ENCODE results near the gene SLC29A3. TPM values are rescaled to one million over a fixed set of nuclear protein-coding genes. Genes with fewer than 3 reads are reported as not detected.

SLC29A3 gene
- total RNA-seq, 2 experiments from 2014 or later = 2.9 to 3.3 TPM

- ATAC-seq (peak; percentile 80), DNase-seq (peak; percentile 59)
- Mint-ChIP-seq H3K27me3 (peaks cover 51% of the 10 kb centered on the region), H3K27ac (no peak overlapping the region), H3K4me1 (ENCODE audit: low read depth) (no peaks in the 10 kb centered on the region), H3K4me3 (peak overlapping the region; percentile 22), H3K9me3 (no peaks in the 10 kb centered on the region), H3K36me3 (ENCODE audit: low read depth) (no peaks in the 10 kb centered on the region)
- ChIA-PET POLR2A (interaction anchor here (1.3 kb wide), 1 partner anchor 20 kb away, joined by 3 read pairs; no protein-coding TSS in a partner anchor), CTCF (interaction anchor here (0.6 to 5.7 kb wide), 24 partner anchors 12 to 416 kb away, joined by 3 to 60 read pairs (median 4); partner anchors contain the start of gene VSIR)
- intact Hi-C loops (cut with micrococcal nuclease) = loop anchor here (5.0 to 10.0 kb wide), 2 partner anchors 171 to 219 kb away; no protein-coding TSS in a partner anchor
- peak; percentile 4 for TF ChIP-seq CTCF (IDR thresholded peaks at IDR 0.05)
Observed at GRCh38 chr10:71396084-71396710, 77.1 kb downstream of the SLC29A3 start.

- H3K9me3 Mint-ChIP-seq = no peaks in the 10 kb centered on the region
- ChIA-PET POLR2A (no interaction called here), CTCF (interaction anchor here (0.6 to 5.7 kb wide), 10 partner anchors 13 to 311 kb away, joined by 3 to 60 read pairs (median 4); no protein-coding TSS in a partner anchor)
- ATAC-seq (peak; percentile 38), DNase-seq (no peak)
- H3K4me3 Mint-ChIP-seq = peak within 1 kb of the TSS; percentile 33
- no peaks in the 10 kb centered on the region for H3K36me3 Mint-ChIP-seq (ENCODE audit: low read depth)
- TF ChIP-seq CTCF (IDR thresholded peaks at IDR 0.05) = no peak
- peaks cover 45% of the 10 kb centered on the region for H3K27me3 Mint-ChIP-seq
- no peak within 1 kb of the TSS for H3K27ac Mint-ChIP-seq
- intact Hi-C loops (cut with micrococcal nuclease) = loop anchor here (5.0 to 10.0 kb wide), 2 partner anchors 170 to 218 kb away; no protein-coding TSS in a partner anchor
- H3K4me1 Mint-ChIP-seq (ENCODE audit: low read depth) = no peaks in the 10 kb centered on the region
Observed at GRCh38 chr10:71396711-71397295, 77.7 kb downstream of the SLC29A3 start, which contains the start of gene CDH23. TSS of gene CDH23 (plus strand) at chr10:71396920. CDS start at chr10:71439832, 42,912 bp downstream.

- POLR2A ChIA-PET = no interaction called here
- CTCF ChIA-PET = interaction anchor here (1.0 to 5.7 kb wide), 4 partner anchors 14 to 172 kb away, joined by 3 to 60 read pairs (median 26); no protein-coding TSS in a partner anchor
- ATAC-seq (no peak), DNase-seq (no peak)
- no peak overlapping the region for H3K27ac Mint-ChIP-seq
- intact Hi-C loops (cut with micrococcal nuclease) = loop anchor here (5.0 to 10.0 kb wide), 2 partner anchors 170 to 217 kb away; no protein-coding TSS in a partner anchor
- TF ChIP-seq CTCF (IDR thresholded peaks at IDR 0.05) = no peak
- no peaks in the 10 kb centered on the region for H3K4me1 Mint-ChIP-seq (ENCODE audit: low read depth)
- no peaks in the 10 kb centered on the region for H3K36me3 Mint-ChIP-seq (ENCODE audit: low read depth)
- H3K27me3 Mint-ChIP-seq = peaks cover 46% of the 10 kb centered on the region
- no peak overlapping the region for H3K4me3 Mint-ChIP-seq
- no peaks in the 10 kb centered on the region for H3K9me3 Mint-ChIP-seq
Observed at GRCh38 chr10:71397296-71398212, 78.5 kb downstream of the SLC29A3 start.

GRCh38 chr10:71398976-71399375 lies 79.9 kb downstream of the SLC29A3 start:
- ATAC-seq (no peak), DNase-seq (no peak)
- no peak overlapping the region for H3K4me3 Mint-ChIP-seq
- H3K9me3 Mint-ChIP-seq = no peaks in the 10 kb centered on the region
- TF ChIP-seq CTCF (IDR thresholded peaks at IDR 0.05) = no peak
- H3K27me3 Mint-ChIP-seq = peaks cover 41% of the 10 kb centered on the region
- ChIA-PET CTCF (interaction anchor here (5.0 to 5.7 kb wide), 2 partner anchors 15 to 170 kb away, joined by 38 to 60 read pairs; no protein-coding TSS in a partner anchor), POLR2A (no interaction called here)
- intact Hi-C loops (cut with micrococcal nuclease) = loop anchor here (5.0 to 10.0 kb wide), 2 partner anchors 168 to 216 kb away; no protein-coding TSS in a partner anchor
- no peak overlapping the region for H3K27ac Mint-ChIP-seq
- no peaks in the 10 kb centered on the region for H3K36me3 Mint-ChIP-seq (ENCODE audit: low read depth)
- H3K4me1 Mint-ChIP-seq (ENCODE audit: low read depth) = no peaks in the 10 kb centered on the region

Data from activated CD8-positive, alpha-beta T cell treated with anti-CD3 and anti-CD28 coated beads for 36 hours (primary cell).